Liver (tissue), 9 donors: ENCODE results near the gene DYNLT1. TPM values are rescaled to one million over a fixed set of nuclear protein-coding genes. Genes with fewer than 3 reads are reported as not detected.
"Not testable (repeated sequence)": the region's sequence is repeated elsewhere in the genome, so short reads cannot be mapped to it uniquely, and the experiment has no call there.

Source experiments
- DNase-seq: peaks from one replicate; pipeline ENCODE4 v3.0.0-alpha.2; 2017; ENCODE audit warnings: low spot score
- H3K27ac ChIP-seq, 2 donors: one replicate each; pipeline ENCODE4 v1.7.0; 2013; ENCODE audit warnings: inconsistent platforms in 2 of 2, low read length in 2 of 2, control low read depth in 1 of 2, low read depth in 1 of 2, mild to moderate bottlenecking in 1 of 2
- H3K27me3 ChIP-seq, 4 donors: one replicate each; pipeline versions ENCODE4 v1.6.1 to v1.7.0; 2013; ENCODE audit warnings: low read length in 3 of 4, inconsistent platforms in 1 of 4, mild to moderate bottlenecking in 1 of 4, moderate library complexity in 1 of 4; ENCODE audit not compliant: control insufficient read depth in 4 of 4, insufficient read depth in 4 of 4
- H3K36me3 ChIP-seq, 4 donors: one replicate each; pipeline versions ENCODE4 v1.6.1 to v1.7.0; 2013; ENCODE audit warnings: low read length in 3 of 4, mild to moderate bottlenecking in 3 of 4, low read depth in 1 of 4, moderate library complexity in 1 of 4; ENCODE audit not compliant: control insufficient read depth in 4 of 4, insufficient read depth in 3 of 4
- H3K4me1 ChIP-seq, 4 donors: one replicate each; pipeline versions ENCODE4 v1.6.1 to v1.7.0; 2013; ENCODE audit warnings: low read length in 3 of 4, mild to moderate bottlenecking in 3 of 4, moderate library complexity in 1 of 4; ENCODE audit not compliant: control insufficient read depth in 4 of 4, insufficient read depth in 4 of 4
- H3K4me3 ChIP-seq, 3 donors: one replicate each; pipeline versions ENCODE4 v1.6.1 to v1.7.0; 2013; ENCODE audit warnings: low read length in 3 of 3, control low read depth in 1 of 3, low read depth in 1 of 3, mild to moderate bottlenecking in 1 of 3
- H3K9ac ChIP-seq, 2 donors: one replicate each; pipeline ENCODE4 v1.7.0; 2013; ENCODE audit warnings: low read length in 2 of 2, mild to moderate bottlenecking in 2 of 2, moderate library complexity in 2 of 2, control low read depth in 1 of 2, low read depth in 1 of 2
- H3K9me3 ChIP-seq, 4 donors: one replicate each; pipeline versions ENCODE4 v1.6.1 to v1.7.0; 2013; ENCODE audit warnings: low read length in 3 of 4; ENCODE audit not compliant: control insufficient read depth in 4 of 4
- CTCF ChIP-seq: fragments of 150-350 bp; IDR thresholded peaks from 2 replicates; pipeline ENCODE4 v1.5.1; 2017; ENCODE audit warnings: improper control_type of control experiment, low read depth, low read length; ENCODE audit not compliant: missing input control
- FOXA2 ChIP-seq: IDR thresholded peaks from 2 replicates; pipeline ENCODE4 v1.6.1; 2016; ENCODE audit warnings: antibody characterized with exemption
- GABPA ChIP-seq, 2 donors: IDR thresholded peaks in 1 of 2; conservative IDR thresholded peaks in 1 of 2; 2 replicates each; pipeline ENCODE4 v1.6.1; 2016; ENCODE audit warnings: antibody characterized with exemption in 2 of 2, mild to moderate bottlenecking in 1 of 2, moderate library complexity in 1 of 2
- REST ChIP-seq: IDR thresholded peaks from 2 replicates; pipeline ENCODE4 v1.6.1; 2016; ENCODE audit warnings: antibody characterized with exemption, mild to moderate bottlenecking
- TAF1 ChIP-seq: conservative IDR thresholded peaks from 2 replicates; pipeline ENCODE4 v1.6.1; 2016; ENCODE audit warnings: antibody characterized with exemption, mild to moderate bottlenecking
- YY1 ChIP-seq: IDR thresholded peaks from 2 replicates; pipeline ENCODE4 v1.6.1; 2016; ENCODE audit warnings: antibody characterized with exemption, mild to moderate bottlenecking
- WGBS: extraction: QIAGEN DNeasy Blood & Tissue Kit; methylation state at CpG from one replicate; pipeline ENCODE4 v1.1.7; 2013; 5-methylcytosine and 5-hydroxymethylcytosine counted together
- polyA plus RNA-seq, 2 donors: library from polyadenylated mRNA; stranded (reverse) in 1 of 2; unstranded in 1 of 2; fragments of 200-250 nt in 1 of 2; fragments of >200 nt in 1 of 2; fragmentation: Nextera tagmentation in 1 of 2; extraction: Ambion mirVana in 1 of 2; gene quantifications; one replicate each; pipeline versions ENCODE4 v1.2.1 to v1.2.3, GENCODE V29; 2013 to 2015
- total RNA-seq, 2 donors: library from RNA; depleted of rRNA; stranded (reverse); fragments of >200 nt; gene quantifications; one replicate each; pipeline ENCODE4 v1.2.3, GENCODE V29; 2014
- donor health status: healthy.
- donor health status: healthy.
- donor health status: healthy.
- donor health status: healthy.
- donor health status: healthy.

The DYNLT1 gene
- total and polyA plus RNA-seq, 4 donors, result 17.7 to 86.9 (median 38.3) TPM

- TF ChIP-seq CTCF (no peak), YY1 (peak; percentile 41), TAF1 (no peak), REST (no peak), FOXA2 (peak; percentile 40)
Measured at GRCh38 chr6:158674342-158675131, 30.0 kb upstream of the DYNLT1 start (continued).

- no peaks in the 10 kb centered on the region for H3K36me3 ChIP-seq
- no peak for DNase-seq
- H3K4me1 ChIP-seq, result peaks cover 0 to 21% (median 5%) of the 10 kb centered on the region in 4 donors
- 96% methylated on average over 6 of the region's 6 CpGs for WGBS
- H3K27me3 ChIP-seq, result no peaks in the 10 kb centered on the region
- H3K9me3 ChIP-seq, result no peaks in the 10 kb centered on the region
- no peak for TF ChIP-seq GABPA (IDR thresholded peaks at IDR 0.05 in 1 of 2, conservative IDR thresholded peaks at IDR 0.05 in 1 of 2)
- no peak overlapping the region for H3K9ac ChIP-seq
- H3K27ac ChIP-seq, result no peak overlapping the region
- H3K4me3 ChIP-seq, result no peak overlapping the region
Measured at GRCh38 chr6:158672726-158673125, 28.2 kb upstream of the DYNLT1 start.

- H3K4me3 ChIP-seq, H3K9ac ChIP-seq, H3K9me3 ChIP-seq, DNase-seq, H3K27ac ChIP-seq, H3K36me3 ChIP-seq, H3K27me3 ChIP-seq: not testable (repeated sequence)
- peaks cover 0 to 21% (median 5%) of the 10 kb centered on the region in 4 donors for H3K4me1 ChIP-seq
- 91% methylated on average over 8 of the region's 8 CpGs for WGBS
Measured at GRCh38 chr6:158672119-158672518, 27.6 kb upstream of the DYNLT1 start.
